BJ (cell line): Measurements from ENCODE around the gene TNP2. TPM values are rescaled to one million over a fixed set of nuclear protein-coding genes. Genes with fewer than 3 reads are reported as not detected.

Experiments
- CTCF ChIA-PET: fragments of 350-600 bp; formaldehyde crosslinking; extraction: SDS; loops from one replicate; lab custom pipeline; 2021; ENCODE audit warnings: antibody characterized with exemption, inconsistent platforms; lab: Yijun Ruan, JAX
- POLR2A ChIA-PET: fragments of 300-600 bp; sonication (Branson Sonifier 250); formaldehyde crosslinking; extraction: SDS; loops from one replicate; lab custom pipeline; 2021; ENCODE audit warnings: antibody characterized with exemption; lab: Charles Lee
- DNase-seq: peaks from one replicate; pipeline ENCODE4 v3.0.0-alpha.2; 2011; ENCODE audit warnings: low read depth
- H3K27me3 ChIP-seq: 2 replicates; pipeline ENCODE4 v1.6.0; 2011; ENCODE audit warnings: low read length; ENCODE audit not compliant: control insufficient read depth, insufficient read depth
- H3K36me3 ChIP-seq: 2 replicates; pipeline ENCODE4 v1.5.1; 2011; ENCODE audit warnings: low read length; ENCODE audit not compliant: control insufficient read depth, insufficient read depth
- H3K4me3 ChIP-seq: 2 replicates; pipeline ENCODE4 v1.5.1; 2011; ENCODE audit warnings: low read depth, mild to moderate bottlenecking, control low read depth, low read length
- CTCF ChIP-seq: IDR thresholded peaks from 2 replicates; pipeline ENCODE4 v1.5.1; 2011; ENCODE audit warnings: low read depth, mild to moderate bottlenecking, control low read depth, inconsistent platforms, low read length, moderate library complexity; ENCODE audit not compliant: insufficient read depth
- polyA plus RNA-seq: library from polyadenylated mRNA; depleted of rRNA; stranded (reverse); fragments of >200 nt; gene quantifications from 2 replicates; pipeline ENCODE4 v1.2.3, GENCODE V29; 2011

TNP2 gene
- polyA plus RNA-seq, 1 experiment: not detected

- DNase-seq: no peak
- peaks cover 3% of the 10 kb centered on the region for H3K36me3 ChIP-seq
- H3K27me3 ChIP-seq: no peaks in the 10 kb centered on the region
- ChIA-PET POLR2A (no interaction called here), CTCF (interaction anchor here (13.2 kb wide), 1 partner anchor 283 kb away, joined by 209 read pairs; no protein-coding TSS in a partner anchor)
- TF ChIP-seq CTCF: no peak
- no peak overlapping the region for H3K4me3 ChIP-seq
Measured at GRCh38 chr16:11250091-11250785, 18.9 kb downstream of the TNP2 start.

GRCh38 chr16:11249233-11250061 is 19.7 kb downstream of the TNP2 start:
- no peak for TF ChIP-seq CTCF
- POLR2A ChIA-PET: no interaction called here
- Histone ChIP-seq H3K4me3 (no peak overlapping the region), H3K36me3 (0 out of 2 replicates have a peak, but pooled peaks cover under 1% of the 10 kb centered on the region), H3K27me3 (no peaks in the 10 kb centered on the region)
- no peak for DNase-seq
- CTCF ChIA-PET: interaction anchor here (13.2 kb wide), 1 partner anchor 282 kb away, joined by 209 read pairs; no protein-coding TSS in a partner anchor

- no peak overlapping the region for H3K4me3 ChIP-seq
- no peak for TF ChIP-seq CTCF
- ChIA-PET POLR2A (no interaction called here), CTCF (interaction anchor here (0.6 to 1.0 kb wide), 3 partner anchors 14 to 282 kb away, joined by 3 read pairs; no protein-coding TSS in a partner anchor)
- H3K36me3 ChIP-seq: no peaks in the 10 kb centered on the region
- 0 out of 2 replicates have a peak, but pooled peaks cover 2% of the 10 kb centered on the region for H3K27me3 ChIP-seq
- DNase-seq: no peak
Measured at GRCh38 chr16:11248133-11248532, 21.0 kb downstream of the TNP2 start.

- H3K36me3 ChIP-seq: no peaks in the 10 kb centered on the region
- 0 out of 2 replicates have a peak, but pooled peaks cover 2% of the 10 kb centered on the region for H3K27me3 ChIP-seq
- DNase-seq: no peak
- TF ChIP-seq CTCF: no peak
- no peak overlapping the region for H3K4me3 ChIP-seq
- CTCF ChIA-PET: interaction anchor here (0.6 to 1.9 kb wide), 6 partner anchors 9 to 282 kb away, joined by 3 to 6 read pairs (median 3); partner anchors contain the start of gene SOCS1
- POLR2A ChIA-PET: no interaction called here
Measured at GRCh38 chr16:11245988-11246387, 23.1 kb downstream of the TNP2 start.

- CTCF ChIA-PET: interaction anchor here (1.0 to 1.9 kb wide), 3 partner anchors 10 to 281 kb away, joined by 3 to 6 read pairs (median 4); no protein-coding TSS in a partner anchor
- H3K36me3 ChIP-seq: no peaks in the 10 kb centered on the region
- TF ChIP-seq CTCF: no peak
- POLR2A ChIA-PET: no interaction called here
- H3K4me3 ChIP-seq: no peak overlapping the region
- H3K27me3 ChIP-seq: 0 out of 2 replicates have a peak, but pooled peaks cover 2% of the 10 kb centered on the region
- DNase-seq: no peak
Measured at GRCh38 chr16:11245222-11245737, 23.8 kb downstream of the TNP2 start.
